ENCODE measurements around the gene TARDBP. TPM values are rescaled to one million over a fixed set of nuclear protein-coding genes. Genes with fewer than 3 reads are reported as not detected.
"Not testable (repeated sequence)": the region's sequence is repeated elsewhere in the genome, so short reads cannot be mapped to it uniquely, and the experiment has no call there.

TARDBP gene
- total RNA-seq, 2 experiments from 2014 or later: 186 to 187 TPM

- ChIA-PET CTCF (interaction anchor here (0.6 to 3.3 kb wide), 48 partner anchors 9 to 1786 kb away, joined by 3 to 20 read pairs (median 4); partner anchors contain the start of genes AGTRAP, FBXO6, MASP2 and MTOR), POLR2A (interaction anchor here (0.6 to 1.0 kb wide), 2 partner anchors 62 to 179 kb away, joined by 3 to 5 read pairs; partner anchors contain the start of gene EXOSC10)
- DNase-seq: peak; percentile 92
- Mint-ChIP-seq H3K27me3 (peaks cover 5% of the 10 kb centered on the region), H3K9me3 (no peaks in the 10 kb centered on the region), H3K36me3 (ENCODE audit: low read depth) (no peaks in the 10 kb centered on the region), H3K27ac (no peak overlapping the region), H3K4me1 (peaks cover 8% of the 10 kb centered on the region), H3K4me3 (no peak overlapping the region)
These were observed 25.3 kb downstream of the TARDBP start for GRCh38 chr1:11037740-11038182.

GRCh38 chr1:11039351-11040104 is 27.1 kb downstream of the TARDBP start:
- H3K36me3 Mint-ChIP-seq (ENCODE audit: low read depth): no peaks in the 10 kb centered on the region
- peaks cover 8% of the 10 kb centered on the region for H3K4me1 Mint-ChIP-seq
- DNase-seq: no peak
- no peak overlapping the region for H3K4me3 Mint-ChIP-seq
- peaks cover 5% of the 10 kb centered on the region for H3K27me3 Mint-ChIP-seq
- no peak overlapping the region for H3K27ac Mint-ChIP-seq
- no peaks in the 10 kb centered on the region for H3K9me3 Mint-ChIP-seq
- POLR2A ChIA-PET: interaction anchor here (0.5 kb wide), 1 partner anchor 48 kb away, joined by 3 read pairs; no protein-coding TSS in a partner anchor
- CTCF ChIA-PET: interaction anchor here (1.4 to 2.7 kb wide), 2 partner anchors 137 to 596 kb away, joined by 4 to 17 read pairs; no protein-coding TSS in a partner anchor

- DNase-seq; H3K27ac Mint-ChIP-seq; H3K9me3 Mint-ChIP-seq; H3K27me3 Mint-ChIP-seq; H3K36me3 Mint-ChIP-seq (ENCODE audit: low read depth); H3K4me3 Mint-ChIP-seq; H3K4me1 Mint-ChIP-seq: not testable (repeated sequence)
- ChIA-PET POLR2A (interaction anchor here (0.5 kb wide), 1 partner anchor 47 kb away, joined by 3 read pairs; no protein-coding TSS in a partner anchor), CTCF (interaction anchor here (0.6 to 1.4 kb wide), 2 partner anchors 137 to 300 kb away, joined by 4 read pairs; no protein-coding TSS in a partner anchor)
These were observed 27.6 kb downstream of the TARDBP start for GRCh38 chr1:11040105-11040429.

- no peak for DNase-seq
- Mint-ChIP-seq H3K36me3 (ENCODE audit: low read depth) (no peaks in the 10 kb centered on the region), H3K4me3 (no peak overlapping the region), H3K27ac (no peak overlapping the region), H3K4me1 (peaks cover 8% of the 10 kb centered on the region), H3K27me3 (peaks cover 5% of the 10 kb centered on the region), H3K9me3 (no peaks in the 10 kb centered on the region)
- ChIA-PET CTCF (no interaction called here), POLR2A (no interaction called here)
These were observed 28.6 kb downstream of the TARDBP start for GRCh38 chr1:11041048-11041447.

GRCh38 chr1:11042065-11042464 is 29.6 kb downstream of the TARDBP start:
- H3K27me3 Mint-ChIP-seq: peaks cover 5% of the 10 kb centered on the region
- no peak for DNase-seq
- H3K4me3 Mint-ChIP-seq: no peak overlapping the region
- H3K36me3 Mint-ChIP-seq (ENCODE audit: low read depth): no peaks in the 10 kb centered on the region
- no peak overlapping the region for H3K27ac Mint-ChIP-seq
- H3K4me1 Mint-ChIP-seq: peaks cover 8% of the 10 kb centered on the region
- POLR2A ChIA-PET: no interaction called here
- CTCF ChIA-PET: no interaction called here
- no peaks in the 10 kb centered on the region for H3K9me3 Mint-ChIP-seq

- Mint-ChIP-seq H3K4me1 (no peaks in the 10 kb centered on the region), H3K36me3 (ENCODE audit: low read depth) (no peaks in the 10 kb centered on the region), H3K27me3 (no peaks in the 10 kb centered on the region), H3K27ac (no peak overlapping the region), H3K9me3 (no peaks in the 10 kb centered on the region), H3K4me3 (no peak overlapping the region)
- no peak for DNase-seq
- ChIA-PET CTCF (no interaction called here), POLR2A (no interaction called here)
These were observed 30.8 kb downstream of the TARDBP start for GRCh38 chr1:11042995-11043874.

GRCh38 chr1:11044086-11044848 is 31.8 kb downstream of the TARDBP start:
- no peaks in the 10 kb centered on the region for H3K9me3 Mint-ChIP-seq
- DNase-seq: no peak
- no peaks in the 10 kb centered on the region for H3K36me3 Mint-ChIP-seq (ENCODE audit: low read depth)
- H3K27me3 Mint-ChIP-seq: no peaks in the 10 kb centered on the region
- no peak overlapping the region for H3K27ac Mint-ChIP-seq
- CTCF ChIA-PET: interaction anchor here (0.6 kb wide), 1 partner anchor 20 kb away, joined by 4 read pairs; no protein-coding TSS in a partner anchor
- no peak overlapping the region for H3K4me3 Mint-ChIP-seq
- POLR2A ChIA-PET: no interaction called here
- no peaks in the 10 kb centered on the region for H3K4me1 Mint-ChIP-seq

GRCh38 chr1:11044849-11045427 is 32.5 kb downstream of the TARDBP start:
- H3K27me3 Mint-ChIP-seq: no peaks in the 10 kb centered on the region
- no peak overlapping the region for H3K27ac Mint-ChIP-seq
- no peaks in the 10 kb centered on the region for H3K9me3 Mint-ChIP-seq
- ChIA-PET CTCF (interaction anchor here (1.1 kb wide), 1 partner anchor 12 kb away, joined by 3 read pairs; no protein-coding TSS in a partner anchor), POLR2A (no interaction called here)
- no peak overlapping the region for H3K4me3 Mint-ChIP-seq
- no peaks in the 10 kb centered on the region for H3K4me1 Mint-ChIP-seq
- no peaks in the 10 kb centered on the region for H3K36me3 Mint-ChIP-seq (ENCODE audit: low read depth)
- no peak for DNase-seq

- Mint-ChIP-seq H3K4me3 (no peak overlapping the region), H3K27ac (no peak overlapping the region), H3K4me1 (no peaks in the 10 kb centered on the region), H3K36me3 (ENCODE audit: low read depth) (no peaks in the 10 kb centered on the region), H3K9me3 (no peaks in the 10 kb centered on the region), H3K27me3 (no peaks in the 10 kb centered on the region)
- DNase-seq: no peak
- CTCF ChIA-PET: interaction anchor here (1.1 to 3.2 kb wide), 2 partner anchors 8 to 12 kb away, joined by 3 to 19 read pairs; no protein-coding TSS in a partner anchor
- POLR2A ChIA-PET: no interaction called here
These were observed 33.2 kb downstream of the TARDBP start for GRCh38 chr1:11045428-11046269.

- ChIA-PET CTCF (interaction anchor here (1.1 to 3.2 kb wide), 2 partner anchors 9 to 11 kb away, joined by 3 to 19 read pairs; no protein-coding TSS in a partner anchor), POLR2A (no interaction called here)
- Mint-ChIP-seq H3K4me3 (no peak overlapping the region), H3K27ac (no peak overlapping the region), H3K4me1 (no peaks in the 10 kb centered on the region), H3K9me3 (no peaks in the 10 kb centered on the region), H3K36me3 (ENCODE audit: low read depth) (no peaks in the 10 kb centered on the region), H3K27me3 (no peaks in the 10 kb centered on the region)
- DNase-seq: no peak
These were observed 33.8 kb downstream of the TARDBP start for GRCh38 chr1:11046270-11046566.

- no peaks in the 10 kb centered on the region for H3K36me3 Mint-ChIP-seq (ENCODE audit: low read depth)
- ChIA-PET POLR2A (no interaction called here), CTCF (interaction anchor here (3.2 kb wide), 1 partner anchor 10 kb away, joined by 19 read pairs; no protein-coding TSS in a partner anchor)
- no peak within 1 kb of the TSS for H3K27ac Mint-ChIP-seq
- no peak within 1 kb of the TSS for H3K4me3 Mint-ChIP-seq
- DNase-seq: no peak
- H3K27me3 Mint-ChIP-seq: no peaks in the 10 kb centered on the region
- no peaks in the 10 kb centered on the region for H3K4me1 Mint-ChIP-seq
- H3K9me3 Mint-ChIP-seq: no peaks in the 10 kb centered on the region
These were observed 34.3 kb downstream of the TARDBP start, which contains the start of gene MASP2 for GRCh38 chr1:11046625-11047365. MASP2 (minus strand) TSS chr1:11047239; CDS start chr1:11047207, 32 bp downstream.

Measured in activated CD4-positive, alpha-beta T cell treated with anti-CD3 and anti-CD28 coated beads, Interleukin-2, amount 10 ng/mL, durations not matched to agents 7 days and 5 days (primary cell).